Stomach (tissue), 4 donors: Measurements from ENCODE around the gene FCHO1.

Experiments
- CTCF ChIP-seq, 7 experiments: fragments of 450-650 bp in 4 of 7; fragments of 200-600 bp in 3 of 7; sonication (generic) in 3 of 7; IDR thresholded peaks; one replicate each; pipeline ENCODE4 v1.5.1; 2016 to 2019; ENCODE audit warnings: antibody characterized with exemption in 7 of 7, control low read depth in 2 of 7, mild to moderate bottlenecking in 1 of 7
- POLR2A ChIP-seq, 4 donors: fragments of 450-650 bp; IDR thresholded peaks; one replicate each; pipeline ENCODE4 v1.6.1; 2016; ENCODE audit warnings: antibody characterized with exemption in 4 of 4, control low read depth in 2 of 4, mild to moderate bottlenecking in 1 of 4, moderate library complexity in 1 of 4
- POLR2AphosphoS5 ChIP-seq, 3 donors: sonication (generic); formaldehyde crosslinking; IDR thresholded peaks; one replicate each; pipeline ENCODE4 v1.6.1; 2016; ENCODE audit warnings: antibody characterized with exemption in 3 of 3

- TF ChIP-seq CTCF (IDR thresholded peaks at IDR 0.05) (no peak), POLR2AphosphoS5 (IDR thresholded peaks at IDR 0.05) (no peak), POLR2A (IDR thresholded peaks at IDR 0.05) (no peak)
Observed at GRCh38 chr19:17787274-17787913, 36.1 kb downstream of the FCHO1 start.
